Fibroblast of skin of left biceps (primary cell): ENCODE measurements around the gene THPO.

ENCODE experiments used
- DNase-seq, 2 experiments: peaks; one replicate each; pipeline ENCODE4 v3.0.0-alpha.2; 2013; ENCODE audit warnings: low read depth in 2 of 2

THPO gene

GRCh38 chr3:184333700-184334099 is 44.3 kb downstream of the THPO start:
- no peak for DNase-seq

GRCh38 chr3:184333190-184333589 is 44.8 kb downstream of the THPO start:
- no peak for DNase-seq

GRCh38 chr3:184332370-184333090 is 45.5 kb downstream of the THPO start:
- peak; percentile 48 to 49 for DNase-seq

- DNase-seq, result no peak
These were observed 49.5 kb downstream of the THPO start for GRCh38 chr3:184328516-184328915.

- no peak for DNase-seq
These were observed 50.8 kb downstream of the THPO start for GRCh38 chr3:184327171-184327570.

GRCh38 chr3:184325715-184326369 is 52.2 kb downstream of the THPO start:
- DNase-seq, result no peak

GRCh38 chr3:184325269-184325668 is 52.7 kb downstream of the THPO start:
- no peak for DNase-seq

- no peak for DNase-seq
These were observed 54.3 kb downstream of the THPO start for GRCh38 chr3:184323696-184324095.

GRCh38 chr3:184322731-184323487 is 55.1 kb downstream of the THPO start:
- DNase-seq, result no peak
